Measurements from ENCODE around the gene OR5A2. TPM values are rescaled to one million over a fixed set of nuclear protein-coding genes. Genes with fewer than 3 reads are reported as not detected.

The OR5A2 gene
- total and polyA plus RNA-seq, 4 donors, result not detected

DNA sequence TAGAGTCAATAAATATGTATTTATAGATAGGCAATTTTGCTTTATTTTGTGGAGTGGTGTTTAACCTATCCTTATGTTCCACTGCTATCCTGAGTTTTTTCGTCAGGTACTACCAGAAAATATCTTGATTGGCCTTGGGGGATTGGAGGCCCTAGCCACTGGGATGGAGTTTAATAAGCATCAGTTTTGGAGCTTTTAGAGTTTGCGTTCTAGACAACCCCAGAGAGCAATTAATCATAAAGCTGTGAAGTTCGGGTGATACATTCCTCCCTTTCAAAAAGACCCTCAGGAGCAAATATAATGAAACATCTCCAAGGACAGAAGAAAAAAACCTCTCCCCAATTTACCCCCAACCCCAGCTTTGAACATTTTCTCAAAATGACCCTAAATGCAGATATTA lies 10.0 kb upstream of the OR5A2 start, which contains the start of gene OR5A1:
Gene OR5A1, plus strand, starts transcription at position 301 of the 400 bp plus-strand sequence. CDS start 6,700 bp downstream, outside the sequence.
- Histone ChIP-seq H3K36me3 (ENCODE audit: control insufficient read depth in 1 of 2, insufficient read depth in 2 of 2, low read length in 1 of 2) (no peaks in the 10 kb centered on the region), H3K27me3 (ENCODE audit: control insufficient read depth in 1 of 2, insufficient read depth in 2 of 2, low read length in 1 of 2) (peaks cover 0 to 2% of the 10 kb centered on the region in 2 donors), H3K9me3 (ENCODE audit: control insufficient read depth, low read length) (no peaks in the 10 kb centered on the region), H3K4me1 (ENCODE audit: control insufficient read depth in 1 of 2, insufficient read depth in 2 of 2, low read length in 2 of 2) (no peaks in the 10 kb centered on the region), H3K4me3 (ENCODE audit: low read length in 2 of 2) (no peak within 1 kb of the TSS), H3K27ac (ENCODE audit: low read depth in 1 of 2, low read length in 2 of 2) (no peak within 1 kb of the TSS)
- DNase-seq (no peak), ATAC-seq (ENCODE audit: low FRiP score) (no peak)
- intact Hi-C loops (cut with DNase I), result no loop called here
- WGBS, 2 donors, result 42 to 48% methylated on average over 3 of the region's 3 CpGs

GRCh38 chr11:59429924-59430516 lies 3.8 kb upstream of the OR5A2 start:
- H3K4me3 ChIP-seq (ENCODE audit: low read length in 2 of 2), result no peak overlapping the region
- ATAC-seq (ENCODE audit: low FRiP score), result no peak
- no peaks in the 10 kb centered on the region for H3K4me1 ChIP-seq (ENCODE audit: control insufficient read depth in 1 of 2, insufficient read depth in 2 of 2, low read length in 2 of 2)
- no peak overlapping the region for H3K27ac ChIP-seq (ENCODE audit: low read depth in 1 of 2, low read length in 2 of 2)
- no peaks in the 10 kb centered on the region for H3K36me3 ChIP-seq (ENCODE audit: control insufficient read depth in 1 of 2, insufficient read depth in 2 of 2, low read length in 1 of 2)
- peaks cover 0 to 2% of the 10 kb centered on the region in 2 donors for H3K27me3 ChIP-seq (ENCODE audit: control insufficient read depth in 1 of 2, insufficient read depth in 2 of 2, low read length in 1 of 2)
- WGBS, 2 donors, result 51 to 58% methylated on average over 4 of the region's 4 CpGs
- intact Hi-C loops (cut with DNase I), result no loop called here
- no peaks in the 10 kb centered on the region for H3K9me3 ChIP-seq (ENCODE audit: control insufficient read depth, low read length)
- no peak for DNase-seq

DNA sequence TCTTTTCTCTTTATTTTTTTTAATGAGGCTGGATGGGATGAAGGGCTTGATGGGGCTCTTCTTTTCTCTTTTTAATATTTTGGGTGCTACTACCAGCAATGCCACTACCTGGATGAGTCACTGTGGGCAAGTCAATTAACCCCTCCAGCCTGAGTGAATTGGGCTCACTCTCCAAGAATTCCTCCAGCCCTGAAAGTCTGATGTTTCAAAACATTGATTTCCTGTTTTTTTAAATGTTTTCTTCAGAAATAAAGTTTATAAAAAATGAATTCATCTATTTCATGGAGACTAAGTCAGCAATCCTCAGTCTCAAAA lies 812 bp upstream of the OR5A2 start:
- peaks cover 0 to 2% of the 10 kb centered on the region in 2 donors for H3K27me3 ChIP-seq (ENCODE audit: control insufficient read depth in 1 of 2, insufficient read depth in 2 of 2, low read length in 1 of 2)
- DNase-seq, result no peak
- H3K36me3 ChIP-seq (ENCODE audit: control insufficient read depth in 1 of 2, insufficient read depth in 2 of 2, low read length in 1 of 2), result no peaks in the 10 kb centered on the region
- no peaks in the 10 kb centered on the region for H3K4me1 ChIP-seq (ENCODE audit: control insufficient read depth in 1 of 2, insufficient read depth in 2 of 2, low read length in 2 of 2)
- no peak for ATAC-seq (ENCODE audit: low FRiP score)
- no peak overlapping the region for H3K27ac ChIP-seq (ENCODE audit: low read depth in 1 of 2, low read length in 2 of 2)
- intact Hi-C loops (cut with DNase I), result no loop called here
- H3K9me3 ChIP-seq (ENCODE audit: control insufficient read depth, low read length), result no peaks in the 10 kb centered on the region
- H3K4me3 ChIP-seq (ENCODE audit: low read length in 2 of 2), result no peak overlapping the region

DNA sequence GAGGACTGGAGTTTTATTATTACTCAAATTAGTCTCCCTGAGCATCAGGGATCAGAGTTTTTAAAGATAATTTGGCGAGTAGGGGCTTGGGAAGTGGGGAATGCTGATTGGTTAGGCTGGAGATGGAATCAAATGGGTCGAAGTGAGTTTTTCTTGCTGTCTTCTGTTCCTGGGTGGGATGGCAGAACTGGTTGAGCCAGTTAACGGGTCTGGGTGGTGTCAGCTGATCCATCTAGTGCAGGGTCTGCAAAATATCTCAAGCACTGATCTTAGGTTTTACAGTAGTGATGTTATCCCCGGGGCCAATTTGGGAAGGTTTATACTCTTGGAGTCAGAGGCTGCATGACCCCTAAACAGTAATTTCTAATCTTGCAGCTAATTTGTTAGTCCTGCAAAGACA lies 1.1 kb downstream of the OR5A2 start:
- 47 to 49% methylated on average over 4 of the region's 4 CpGs for WGBS, 2 donors
- no peaks in the 10 kb centered on the region for H3K27me3 ChIP-seq (ENCODE audit: control insufficient read depth in 1 of 2, insufficient read depth in 2 of 2, low read length in 1 of 2)
- no peak overlapping the region for H3K4me3 ChIP-seq (ENCODE audit: low read length in 2 of 2)
- no peak overlapping the region for H3K27ac ChIP-seq (ENCODE audit: low read depth in 1 of 2, low read length in 2 of 2)
- H3K9me3 ChIP-seq (ENCODE audit: control insufficient read depth, low read length), result no peaks in the 10 kb centered on the region
- no peak for ATAC-seq (ENCODE audit: low FRiP score)
- no peaks in the 10 kb centered on the region for H3K4me1 ChIP-seq (ENCODE audit: control insufficient read depth in 1 of 2, insufficient read depth in 2 of 2, low read length in 2 of 2)
- no peaks in the 10 kb centered on the region for H3K36me3 ChIP-seq (ENCODE audit: control insufficient read depth in 1 of 2, insufficient read depth in 2 of 2, low read length in 1 of 2)
- no peak for DNase-seq
- intact Hi-C loops (cut with DNase I), result no loop called here

- 70 to 76% methylated on average over 2 of the region's 2 CpGs for WGBS, 2 donors
- Histone ChIP-seq H3K27me3 (ENCODE audit: control insufficient read depth in 1 of 2, insufficient read depth in 2 of 2, low read length in 1 of 2) (no peaks in the 10 kb centered on the region), H3K9me3 (ENCODE audit: control insufficient read depth, low read length) (no peaks in the 10 kb centered on the region), H3K4me3 (ENCODE audit: low read length in 2 of 2) (no peak overlapping the region), H3K27ac (ENCODE audit: low read depth in 1 of 2, low read length in 2 of 2) (no peak overlapping the region), H3K36me3 (ENCODE audit: control insufficient read depth in 1 of 2, insufficient read depth in 2 of 2, low read length in 1 of 2) (no peaks in the 10 kb centered on the region), H3K4me1 (ENCODE audit: control insufficient read depth in 1 of 2, insufficient read depth in 2 of 2, low read length in 2 of 2) (no peaks in the 10 kb centered on the region)
- DNase-seq (no peak), ATAC-seq (ENCODE audit: low FRiP score) (no peak)
- intact Hi-C loops (cut with DNase I), result no loop called here
These were observed 2.4 kb downstream of the OR5A2 start for GRCh38 chr11:59423835-59424234.

GRCh38 chr11:59418156-59418555 lies 8.1 kb downstream of the OR5A2 start:
- WGBS, 2 donors, result 61 to 66% methylated on average over 2 of the region's 2 CpGs
- no peaks in the 10 kb centered on the region for H3K36me3 ChIP-seq (ENCODE audit: control insufficient read depth in 1 of 2, insufficient read depth in 2 of 2, low read length in 1 of 2)
- ATAC-seq (ENCODE audit: low FRiP score) (no peak), DNase-seq (no peak)
- H3K4me3 ChIP-seq (ENCODE audit: low read length in 2 of 2), result no peak overlapping the region
- H3K27ac ChIP-seq (ENCODE audit: low read depth in 1 of 2, low read length in 2 of 2), result no peak overlapping the region
- no peaks in the 10 kb centered on the region for H3K4me1 ChIP-seq (ENCODE audit: control insufficient read depth in 1 of 2, insufficient read depth in 2 of 2, low read length in 2 of 2)
- H3K27me3 ChIP-seq (ENCODE audit: control insufficient read depth in 1 of 2, insufficient read depth in 2 of 2, low read length in 1 of 2), result no peaks in the 10 kb centered on the region
- peaks cover 2% of the 10 kb centered on the region for H3K9me3 ChIP-seq (ENCODE audit: control insufficient read depth, low read length)
- intact Hi-C loops (cut with DNase I), result no loop called here

DNA sequence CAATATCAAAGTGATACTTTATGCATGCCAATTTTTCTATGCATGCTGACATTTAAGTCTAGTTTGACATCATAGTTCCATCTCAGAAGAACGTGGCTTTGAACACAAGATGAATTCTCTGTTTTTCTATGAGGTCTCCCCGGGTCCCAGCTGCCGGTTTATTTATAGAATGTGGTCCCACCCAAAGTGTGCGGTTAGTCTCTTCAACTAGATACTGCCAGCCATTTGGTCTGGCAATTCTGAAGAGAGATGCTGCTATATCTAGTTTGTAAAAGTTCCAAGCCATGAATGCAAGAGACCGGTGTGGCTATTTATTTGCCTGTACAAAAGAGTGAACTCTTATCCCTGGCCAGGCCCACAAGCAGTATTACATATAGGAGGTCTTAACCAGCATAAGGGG lies 9.2 kb downstream of the OR5A2 start:
- Histone ChIP-seq H3K27me3 (ENCODE audit: control insufficient read depth in 1 of 2, insufficient read depth in 2 of 2, low read length in 1 of 2) (no peaks in the 10 kb centered on the region), H3K4me3 (ENCODE audit: low read length in 2 of 2) (no peak overlapping the region), H3K9me3 (ENCODE audit: control insufficient read depth, low read length) (peaks cover 2% of the 10 kb centered on the region), H3K27ac (ENCODE audit: low read depth in 1 of 2, low read length in 2 of 2) (no peak overlapping the region), H3K36me3 (ENCODE audit: control insufficient read depth in 1 of 2, insufficient read depth in 2 of 2, low read length in 1 of 2) (no peaks in the 10 kb centered on the region), H3K4me1 (ENCODE audit: control insufficient read depth in 1 of 2, insufficient read depth in 2 of 2, low read length in 2 of 2) (no peaks in the 10 kb centered on the region)
- intact Hi-C loops (cut with DNase I), result no loop called here
- ATAC-seq (ENCODE audit: low FRiP score), result no peak
- DNase-seq, result no peak
- WGBS, 2 donors, result 30 to 42% methylated on average over 5 of the region's 5 CpGs

- Histone ChIP-seq H3K27ac (ENCODE audit: low read depth in 1 of 2, low read length in 2 of 2) (no peak overlapping the region), H3K27me3 (ENCODE audit: control insufficient read depth in 1 of 2, insufficient read depth in 2 of 2, low read length in 1 of 2) (no peaks in the 10 kb centered on the region), H3K4me3 (ENCODE audit: low read length in 2 of 2) (no peak overlapping the region), H3K9me3 (ENCODE audit: control insufficient read depth, low read length) (peaks cover 2% of the 10 kb centered on the region), H3K4me1 (ENCODE audit: control insufficient read depth in 1 of 2, insufficient read depth in 2 of 2, low read length in 2 of 2) (no peaks in the 10 kb centered on the region), H3K36me3 (ENCODE audit: control insufficient read depth in 1 of 2, insufficient read depth in 2 of 2, low read length in 1 of 2) (no peaks in the 10 kb centered on the region)
- ATAC-seq (ENCODE audit: low FRiP score) (no peak), DNase-seq (no peak)
- WGBS, 2 donors, result 78 to 82% methylated on average over 5 of the region's 5 CpGs
- intact Hi-C loops (cut with DNase I), result no loop called here
These were observed 9.6 kb downstream of the OR5A2 start for GRCh38 chr11:59416613-59417012.

GRCh38 chr11:59415111-59415510 lies 11.1 kb downstream of the OR5A2 start:
- DNase-seq (no peak), ATAC-seq (ENCODE audit: low FRiP score) (no peak)
- Histone ChIP-seq H3K27ac (ENCODE audit: low read depth in 1 of 2, low read length in 2 of 2) (no peak overlapping the region), H3K27me3 (ENCODE audit: control insufficient read depth in 1 of 2, insufficient read depth in 2 of 2, low read length in 1 of 2) (no peaks in the 10 kb centered on the region), H3K36me3 (ENCODE audit: control insufficient read depth in 1 of 2, insufficient read depth in 2 of 2, low read length in 1 of 2) (no peaks in the 10 kb centered on the region), H3K4me3 (ENCODE audit: low read length in 2 of 2) (no peak overlapping the region), H3K4me1 (ENCODE audit: control insufficient read depth in 1 of 2, insufficient read depth in 2 of 2, low read length in 2 of 2) (no peaks in the 10 kb centered on the region), H3K9me3 (ENCODE audit: control insufficient read depth, low read length) (peaks cover 2% of the 10 kb centered on the region)
- WGBS, 2 donors, result 60 to 78% methylated on average over 1 of the region's 1 CpG
- intact Hi-C loops (cut with DNase I), result no loop called here

Measured in aorta (tissue), 5 donors.